ENCODE data around the gene NXPE4. TPM values are rescaled to one million over a fixed set of nuclear protein-coding genes. Genes with fewer than 3 reads are reported as not detected.
"Not testable (repeated sequence)": the region's sequence is repeated elsewhere in the genome, so short reads cannot be mapped to it uniquely, and the experiment has no call there.

NXPE4 gene
- total RNA-seq, 2 donors from 2014 or later, result not detected

DNA sequence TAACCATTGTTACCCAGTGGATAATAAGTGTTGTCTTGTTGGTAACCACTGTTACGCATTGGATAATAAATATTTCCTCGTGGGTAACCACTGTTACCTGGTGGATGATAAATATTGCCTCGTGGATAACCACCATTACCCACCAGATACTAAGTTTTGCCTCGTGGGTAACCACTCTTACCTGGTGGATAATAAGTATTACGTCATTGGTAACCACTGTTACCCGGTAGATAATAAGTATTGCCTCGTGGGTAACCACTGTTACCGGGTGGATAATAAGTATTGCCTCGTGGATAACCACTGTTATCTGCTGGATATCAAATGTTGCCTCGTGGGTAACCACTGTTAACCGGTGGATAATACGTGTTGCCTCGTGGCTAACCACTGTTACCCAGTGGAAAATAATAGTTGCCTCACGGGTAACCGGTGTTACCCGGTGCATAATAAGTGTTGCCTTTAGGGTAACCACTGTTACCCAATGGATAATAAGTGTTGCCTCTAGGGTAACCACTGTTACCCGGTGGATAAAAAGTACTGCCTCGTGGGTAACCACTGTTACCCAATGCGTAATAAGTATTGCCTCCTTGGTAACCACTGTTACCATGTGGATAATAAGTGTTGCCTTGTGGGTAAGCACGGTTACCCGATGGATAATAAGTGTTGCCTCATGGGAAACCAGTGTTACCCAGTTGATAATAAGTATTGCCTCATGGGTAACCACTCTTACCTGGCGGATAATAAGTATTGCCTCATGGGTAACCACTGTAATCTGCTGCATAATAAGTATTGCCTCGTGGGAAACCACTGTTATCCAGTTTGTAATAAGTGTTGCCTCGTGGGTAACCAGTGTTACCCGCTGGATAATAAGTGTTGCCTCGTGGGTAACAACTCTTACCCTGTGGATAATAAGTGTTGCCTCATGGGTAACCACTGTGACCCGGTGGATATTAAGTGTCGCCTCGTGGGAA, 21.9 kb upstream of the NXPE4 start:
- no peak overlapping the region for H3K4me3 ChIP-seq
- DNase-seq (no peak), ATAC-seq (no peak)
- H3K27ac ChIP-seq, result no peak overlapping the region
- H3K9me3 ChIP-seq, result no peaks in the 10 kb centered on the region
- intact Hi-C loops (cut with DNase I), result no loop called here
- no peaks in the 10 kb centered on the region for H3K36me3 ChIP-seq (replicated peaks in 1 of 2; ENCODE audit: insufficient read depth in 1 of 2, low read depth in 2 of 2)
- 73 to 79% methylated on average over 29 of the region's 29 CpGs for WGBS, 2 donors
- TF ChIP-seq POLR2A (IDR thresholded peaks at IDR 0.05) (no peak), CTCF (IDR thresholded peaks at IDR 0.05) (no peak)
- no peaks in the 10 kb centered on the region for H3K4me1 ChIP-seq
- H3K27me3 ChIP-seq, result no peaks in the 10 kb centered on the region

DNA sequence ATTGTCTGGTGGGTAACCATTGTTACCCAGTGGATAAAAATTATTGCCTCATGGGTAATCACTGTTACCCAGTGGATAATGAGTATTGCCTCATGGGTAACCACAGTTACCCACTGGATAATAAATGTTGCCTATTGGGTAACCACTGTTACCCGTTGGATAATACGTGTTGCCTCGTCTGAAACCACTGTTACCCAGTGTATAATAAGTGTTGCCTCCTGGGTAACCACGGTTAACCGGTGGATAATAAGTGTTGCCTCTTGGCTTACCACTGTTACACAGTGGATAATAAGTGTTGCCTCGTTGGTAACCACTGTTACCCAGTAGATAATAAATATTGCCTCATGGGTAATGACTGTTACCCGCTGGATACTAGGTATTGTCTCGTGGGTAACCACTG, 20.9 kb upstream of the NXPE4 start:
- DNase-seq (no peak), ATAC-seq (no peak)
- Histone ChIP-seq H3K27me3 (no peaks in the 10 kb centered on the region), H3K4me1 (no peaks in the 10 kb centered on the region), H3K9me3 (no peaks in the 10 kb centered on the region), H3K4me3 (no peak overlapping the region), H3K36me3 (replicated peaks in 1 of 2; ENCODE audit: insufficient read depth in 1 of 2, low read depth in 2 of 2) (no peaks in the 10 kb centered on the region), H3K27ac (no peak overlapping the region)
- no peak for TF ChIP-seq POLR2A (IDR thresholded peaks at IDR 0.05)
- TF ChIP-seq CTCF (IDR thresholded peaks at IDR 0.05), result no peak
- intact Hi-C loops (cut with DNase I), result no loop called here
- WGBS, 2 donors, result 73 to 77% methylated on average over 8 of the region's 8 CpGs

DNA sequence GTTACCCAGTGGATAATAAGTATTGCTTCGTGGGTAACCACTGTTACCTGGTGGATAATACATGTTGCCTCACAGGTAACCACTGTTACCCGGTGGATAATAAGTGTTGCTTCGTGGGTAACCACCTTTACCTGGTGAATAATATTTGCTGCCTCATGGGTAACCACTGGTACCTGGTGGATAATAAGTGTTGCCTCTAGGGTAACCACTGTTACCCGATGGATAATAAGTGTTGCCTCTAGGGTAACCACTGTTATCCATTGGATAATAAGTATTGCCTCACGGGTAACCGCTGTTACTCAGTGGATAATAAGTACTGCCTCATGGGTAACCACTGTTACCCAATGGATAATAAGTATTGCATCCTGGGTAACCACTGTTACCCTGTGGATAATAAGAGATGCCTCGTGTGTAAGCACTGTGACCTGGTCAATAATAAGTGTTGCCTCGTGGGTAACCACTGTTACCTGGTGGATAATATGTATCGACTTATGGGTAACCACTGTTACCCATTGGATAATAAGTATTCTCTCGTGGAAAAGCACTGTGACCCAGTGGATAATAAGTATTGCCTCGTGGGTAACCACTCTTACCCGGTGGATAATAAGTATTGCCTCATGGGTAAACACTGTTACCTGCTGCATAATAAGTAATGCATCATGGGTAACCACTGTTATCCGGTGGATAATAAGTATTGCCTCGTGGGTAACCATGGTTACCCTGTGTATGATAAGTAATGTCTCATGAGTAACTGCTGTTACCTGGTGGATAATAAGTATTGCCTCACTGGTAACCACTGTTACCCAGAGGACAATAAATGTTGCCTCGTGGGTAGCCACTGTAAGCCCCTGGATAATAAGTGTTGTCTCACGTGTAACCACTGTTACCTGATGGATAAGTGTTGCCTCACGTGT, 20.1 kb upstream of the NXPE4 start:
- ATAC-seq, result no peak
- intact Hi-C loops (cut with DNase I), result no loop called here

GRCh38 chr11:114614127-114614720, 18.6 kb upstream of the NXPE4 start:
- intact Hi-C loops (cut with DNase I), result no loop called here
- ATAC-seq (no peak), DNase-seq (no peak)
- H3K27me3 ChIP-seq, result no peaks in the 10 kb centered on the region
- no peaks in the 10 kb centered on the region for H3K36me3 ChIP-seq (replicated peaks in 1 of 2; ENCODE audit: insufficient read depth in 1 of 2, low read depth in 2 of 2)
- 73 to 74% methylated on average over 11 of the region's 11 CpGs for WGBS, 2 donors
- TF ChIP-seq CTCF (IDR thresholded peaks at IDR 0.05), result no peak
- no peak for TF ChIP-seq POLR2A (IDR thresholded peaks at IDR 0.05)
- H3K9me3 ChIP-seq, result no peaks in the 10 kb centered on the region
- no peak overlapping the region for H3K4me3 ChIP-seq
- no peak overlapping the region for H3K27ac ChIP-seq
- H3K4me1 ChIP-seq, result no peaks in the 10 kb centered on the region

More for the DNA sequence above, 20.1 kb upstream of the NXPE4 start:
- Histone ChIP-seq H3K4me3 (no peak overlapping the region), H3K9me3 (no peaks in the 10 kb centered on the region), H3K27me3 (no peaks in the 10 kb centered on the region), H3K27ac (no peak overlapping the region), H3K36me3 (replicated peaks in 1 of 2; ENCODE audit: insufficient read depth in 1 of 2, low read depth in 2 of 2) (no peaks in the 10 kb centered on the region), H3K4me1 (no peaks in the 10 kb centered on the region)
- TF ChIP-seq CTCF (IDR thresholded peaks at IDR 0.05) (no peak), POLR2A (IDR thresholded peaks at IDR 0.05) (no peak)
- DNase-seq, result no peak
- 64 to 70% methylated on average over 17 of the region's 17 CpGs for WGBS, 2 donors

DNA sequence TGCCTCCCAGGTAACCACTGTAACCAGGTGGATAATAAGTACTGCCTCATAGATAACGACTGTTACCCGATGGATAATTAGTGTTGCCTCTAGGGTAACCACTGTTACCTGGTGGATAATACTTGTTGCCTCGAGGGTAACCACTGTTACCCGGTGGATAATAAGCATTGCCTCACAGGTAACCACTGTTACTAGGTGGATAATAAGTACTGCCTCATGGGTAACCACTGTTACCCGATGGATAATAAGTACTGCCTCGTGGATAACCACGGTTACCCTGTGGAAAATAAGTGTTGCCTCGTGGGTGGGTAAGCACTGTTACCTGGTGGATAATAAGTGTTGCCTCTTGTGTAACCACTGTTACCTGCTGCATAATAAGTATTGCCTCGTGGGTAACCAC, 17.5 kb upstream of the NXPE4 start:
- intact Hi-C loops (cut with DNase I); H3K4me3 ChIP-seq; H3K36me3 ChIP-seq (replicated peaks in 1 of 2; ENCODE audit: insufficient read depth in 1 of 2, low read depth in 2 of 2); ATAC-seq; H3K9me3 ChIP-seq; H3K4me1 ChIP-seq; H3K27me3 ChIP-seq; H3K27ac ChIP-seq; DNase-seq: not testable (repeated sequence)
- WGBS, 2 donors, result 66 to 71% methylated on average over 8 to 9 of the region's 9 CpGs

All from body of pancreas (tissue), 4 donors.